Measurements from ENCODE around the gene TMEM272.

The TMEM272 gene

DNA sequence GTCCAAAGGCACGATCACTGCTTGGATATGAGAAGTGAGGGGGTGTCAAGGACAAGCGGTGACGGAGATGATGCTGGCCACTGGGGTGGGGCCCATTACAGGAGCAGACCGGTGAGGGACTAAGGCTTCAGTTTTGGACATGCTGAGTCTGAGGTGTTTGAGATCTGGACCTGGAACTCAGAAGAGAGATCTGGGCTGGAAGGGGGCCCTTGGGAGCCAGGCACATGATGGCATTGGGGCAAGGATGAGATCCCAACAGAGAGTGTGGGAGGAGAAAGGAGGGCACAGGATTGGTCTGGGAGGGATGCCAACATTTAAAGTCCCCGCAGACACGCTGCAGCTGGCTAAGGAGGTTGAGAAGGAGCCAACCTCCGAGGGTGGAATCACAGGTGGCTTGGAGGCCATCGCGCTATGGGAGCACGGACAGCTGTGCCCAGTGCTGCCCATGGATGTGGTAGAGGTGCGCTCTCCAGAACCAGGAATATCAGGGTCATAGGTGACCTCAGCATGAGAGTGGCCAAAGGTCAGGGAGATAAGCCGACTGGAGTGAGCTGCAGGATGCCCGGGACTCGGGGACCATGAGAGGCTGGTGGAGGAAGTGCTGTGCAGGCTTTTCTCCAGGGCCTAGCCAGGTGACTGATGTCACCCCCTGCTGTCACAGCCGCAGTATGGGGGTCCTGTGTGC is 62.8 kb downstream of the TMEM272 start:
- DNase-seq (ENCODE audit: low read depth in 2 of 2, low spot score in 1 of 2) = no peak

DNA sequence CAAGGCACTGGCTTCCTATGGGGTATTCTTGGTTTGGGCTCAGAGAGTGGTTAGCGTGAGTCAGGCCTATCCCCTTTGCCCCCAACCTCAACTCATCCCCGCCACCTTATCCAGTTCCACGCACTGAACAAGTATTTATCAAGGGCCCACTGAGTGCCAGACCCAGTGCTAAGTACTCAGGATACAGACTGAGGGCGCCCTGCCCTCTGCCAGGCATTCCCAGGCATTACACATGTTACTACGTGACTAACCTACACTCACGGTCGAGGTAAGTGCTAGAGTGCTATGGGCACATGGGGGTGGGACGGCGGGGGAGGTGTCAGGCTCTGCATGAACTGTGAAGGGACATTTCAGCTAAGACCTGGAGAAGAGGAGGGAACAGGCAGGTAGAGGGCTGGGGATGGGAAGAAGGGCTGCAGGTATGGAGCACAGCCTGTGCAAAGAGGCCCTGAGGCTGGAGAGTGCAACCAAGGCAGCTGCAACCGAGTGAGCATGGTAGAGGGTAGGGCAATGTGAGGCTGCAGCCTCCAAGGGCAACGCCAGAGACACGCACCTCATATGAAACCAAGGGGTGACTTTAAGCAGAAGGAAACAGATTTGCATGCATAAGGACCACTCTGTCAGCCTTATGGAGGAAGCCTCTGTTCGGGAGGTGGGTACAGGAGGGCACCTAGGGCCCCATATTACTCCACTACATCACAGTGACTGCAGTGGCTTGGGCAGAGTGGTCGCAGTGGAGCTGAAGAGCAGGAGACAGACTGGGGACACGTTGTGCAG is 63.5 kb downstream of the TMEM272 start:
- no peak for DNase-seq (ENCODE audit: low read depth in 2 of 2, low spot score in 1 of 2)

GRCh38 chr13:51780099-51780498 is 64.9 kb downstream of the TMEM272 start:
- no peak for DNase-seq (ENCODE audit: low read depth in 2 of 2, low spot score in 1 of 2)

DNA sequence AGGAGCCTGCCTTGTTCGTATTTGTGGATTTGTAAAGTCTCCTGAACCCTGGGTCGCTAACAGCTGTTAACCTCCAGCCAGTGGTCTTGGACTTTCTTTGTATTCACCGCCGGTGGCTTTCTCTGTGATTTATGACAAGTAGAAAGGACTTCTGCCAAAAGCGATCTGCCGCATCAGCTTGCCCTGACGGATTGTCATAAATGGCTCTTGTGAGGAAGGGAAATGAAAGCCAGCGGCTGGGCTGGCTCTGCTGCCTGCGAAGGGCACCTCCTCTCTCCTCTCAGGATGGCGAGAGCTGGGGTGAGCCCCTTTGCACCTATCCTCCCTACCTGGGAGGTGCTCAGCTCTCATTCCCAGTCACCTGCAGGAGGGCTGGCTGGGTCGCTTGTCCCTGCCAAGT is 66.6 kb downstream of the TMEM272 start:
- DNase-seq (ENCODE audit: low read depth in 2 of 2, low spot score in 1 of 2) = no peak

GRCh38 chr13:51777921-51778320 is 67.1 kb downstream of the TMEM272 start:
- DNase-seq (ENCODE audit: low read depth in 2 of 2, low spot score in 1 of 2) = no peak

DNA sequence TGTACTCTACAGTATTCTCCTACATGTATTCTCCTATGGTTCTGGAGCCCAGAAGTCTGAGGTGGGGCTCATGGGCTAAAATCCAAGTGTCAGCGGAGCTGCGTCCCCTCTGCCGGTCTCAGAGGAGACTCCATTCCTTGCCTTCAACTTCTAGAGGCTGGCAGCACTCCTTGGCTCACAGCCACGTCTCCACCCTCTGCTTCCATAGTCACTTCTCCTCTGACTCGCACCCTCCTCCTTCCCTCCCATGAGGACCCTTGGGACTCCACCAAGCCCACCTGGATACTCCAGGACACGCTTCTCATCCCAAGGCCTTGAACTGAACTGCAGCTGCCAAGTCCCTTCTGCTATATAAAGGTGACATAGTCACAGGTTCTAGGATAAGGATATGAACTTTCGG is 68.8 kb downstream of the TMEM272 start:
- DNase-seq (ENCODE audit: low read depth in 2 of 2, low spot score in 1 of 2) = no peak

GRCh38 chr13:51773515-51773914 is 71.5 kb downstream of the TMEM272 start:
- no peak for DNase-seq (ENCODE audit: low read depth in 2 of 2, low spot score in 1 of 2)

DNA sequence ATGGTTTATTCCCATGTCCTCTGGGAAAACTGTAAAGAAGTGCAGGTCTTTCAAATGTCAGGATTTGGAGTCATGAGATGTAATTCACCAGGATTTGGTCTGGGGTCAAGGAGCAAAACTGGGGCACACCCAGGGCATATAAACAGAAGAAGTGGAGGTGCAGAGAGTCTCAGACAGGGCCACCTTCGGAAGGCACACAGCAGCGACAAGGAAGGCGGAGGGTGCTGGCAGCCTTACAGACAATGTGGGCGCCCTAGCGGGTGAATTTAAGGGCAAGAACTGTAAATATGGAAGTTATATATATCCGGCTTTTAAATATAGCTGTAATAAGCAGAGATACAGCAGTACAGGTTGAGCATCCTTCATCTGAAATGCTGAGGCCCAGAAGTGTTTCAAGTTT is 72.2 kb downstream of the TMEM272 start:
- no peak for DNase-seq (ENCODE audit: low read depth in 2 of 2, low spot score in 1 of 2)

DNA sequence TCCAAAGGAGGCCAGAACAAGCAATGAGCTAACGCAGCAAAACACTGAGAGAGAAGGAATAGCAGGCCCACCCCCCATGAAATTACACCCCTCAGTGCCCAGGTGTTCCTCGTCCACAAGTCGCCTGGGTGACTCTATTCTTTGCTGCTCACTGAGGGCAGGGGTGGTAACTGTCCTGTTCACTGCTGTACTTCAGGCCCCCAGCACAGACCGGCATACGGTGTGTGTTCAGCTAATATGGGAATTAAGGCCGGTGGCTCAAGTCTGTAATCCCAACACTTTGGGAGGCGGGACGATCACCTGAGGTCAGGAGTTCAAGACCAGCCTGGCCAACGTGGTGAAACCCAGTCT is 72.9 kb downstream of the TMEM272 start:
- no peak for DNase-seq (ENCODE audit: low read depth in 2 of 2, low spot score in 1 of 2)

DNA sequence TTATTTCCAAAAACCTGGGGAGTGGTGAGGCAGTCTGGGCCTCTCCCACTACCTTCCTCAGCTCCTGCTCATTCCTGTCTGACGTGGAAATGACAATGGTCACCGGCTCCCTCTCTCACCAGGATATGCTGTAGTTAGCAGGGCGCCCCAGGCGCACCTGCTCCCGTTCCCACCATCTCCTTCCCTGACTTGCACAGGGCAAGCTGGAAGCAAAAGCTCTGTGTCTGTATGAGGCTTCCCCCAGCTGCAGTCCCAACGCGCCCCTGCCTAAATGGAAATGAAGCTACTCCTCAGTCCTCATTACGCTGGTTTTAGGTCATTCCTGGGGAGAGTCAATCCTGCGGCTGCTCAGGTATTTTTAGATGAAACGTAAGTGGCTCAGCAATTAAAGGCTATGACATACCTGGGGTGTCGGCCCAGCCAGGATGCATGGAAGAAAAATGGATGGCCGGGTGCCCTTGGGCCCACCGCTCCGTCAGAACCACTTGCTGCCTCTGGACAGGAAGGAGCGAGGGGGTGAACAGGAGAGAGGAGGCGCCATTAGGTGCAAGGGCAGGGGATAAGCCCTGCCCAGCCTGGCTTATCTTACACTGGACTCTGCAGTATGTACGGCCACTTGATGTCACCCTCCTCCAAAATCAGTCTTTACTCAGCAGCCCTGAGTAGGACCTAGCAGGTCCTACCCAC is 73.4 kb downstream of the TMEM272 start:
- DNase-seq (ENCODE audit: low read depth in 2 of 2, low spot score in 1 of 2) = no peak

- DNase-seq (ENCODE audit: low read depth in 2 of 2, low spot score in 1 of 2) = no peak
Observed at GRCh38 chr13:51770681-51771417, 74.1 kb downstream of the TMEM272 start.

DNA sequence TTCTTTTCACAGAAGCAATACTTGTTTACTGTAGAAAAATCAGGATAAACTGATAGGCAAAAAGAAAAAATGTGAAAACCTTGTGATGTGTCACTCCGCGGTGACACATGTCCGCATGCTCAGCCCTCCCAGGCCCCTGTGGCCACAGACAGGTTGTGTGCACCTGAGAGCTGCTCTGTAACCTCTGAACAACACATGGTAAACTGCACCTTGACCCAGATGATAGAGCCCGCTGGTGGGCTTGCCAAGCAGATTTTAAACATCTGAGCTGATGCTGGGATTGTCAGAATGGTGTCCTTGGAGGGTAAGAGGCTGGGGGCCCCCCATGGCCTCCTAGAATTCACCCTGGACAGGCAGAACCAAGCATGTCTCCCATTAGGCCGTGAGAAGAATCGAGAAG is 74.8 kb downstream of the TMEM272 start:
- DNase-seq (ENCODE audit: low read depth in 2 of 2, low spot score in 1 of 2) = no peak

- no peak for DNase-seq (ENCODE audit: low read depth in 2 of 2, low spot score in 1 of 2)
Observed at GRCh38 chr13:51769455-51770127, 75.4 kb downstream of the TMEM272 start.

- no peak for DNase-seq (ENCODE audit: low read depth in 2 of 2, low spot score in 1 of 2)
Observed at GRCh38 chr13:51768976-51769375, 76.0 kb downstream of the TMEM272 start.

DNA sequence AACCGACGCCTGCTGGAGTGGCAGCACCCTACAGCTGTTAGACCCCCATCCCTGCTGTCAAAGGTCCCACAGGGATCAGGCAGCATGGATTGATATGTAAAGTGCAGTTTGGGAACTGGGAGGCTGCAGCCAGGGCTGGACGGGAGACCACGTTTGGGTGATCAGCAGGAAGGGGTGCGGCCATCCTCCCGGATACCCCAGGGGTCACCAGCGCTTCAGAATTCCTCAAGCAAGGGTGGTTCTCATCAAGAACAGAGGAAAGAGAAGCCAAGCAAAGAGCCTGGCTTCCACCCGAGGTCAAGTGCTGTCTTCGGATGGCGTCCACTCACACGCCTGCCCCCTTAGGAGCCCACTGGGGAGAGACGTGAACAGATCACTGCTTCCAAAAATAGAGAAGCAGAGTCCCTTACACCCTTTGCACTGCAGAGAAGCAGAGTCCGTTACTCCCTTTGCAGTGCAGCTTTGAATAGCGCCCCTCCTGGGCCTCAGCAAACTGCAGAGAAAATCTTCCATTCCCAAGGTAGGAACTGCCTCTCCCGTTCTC is 76.5 kb downstream of the TMEM272 start:
- DNase-seq (ENCODE audit: low read depth in 2 of 2, low spot score in 1 of 2) = no peak

DNA sequence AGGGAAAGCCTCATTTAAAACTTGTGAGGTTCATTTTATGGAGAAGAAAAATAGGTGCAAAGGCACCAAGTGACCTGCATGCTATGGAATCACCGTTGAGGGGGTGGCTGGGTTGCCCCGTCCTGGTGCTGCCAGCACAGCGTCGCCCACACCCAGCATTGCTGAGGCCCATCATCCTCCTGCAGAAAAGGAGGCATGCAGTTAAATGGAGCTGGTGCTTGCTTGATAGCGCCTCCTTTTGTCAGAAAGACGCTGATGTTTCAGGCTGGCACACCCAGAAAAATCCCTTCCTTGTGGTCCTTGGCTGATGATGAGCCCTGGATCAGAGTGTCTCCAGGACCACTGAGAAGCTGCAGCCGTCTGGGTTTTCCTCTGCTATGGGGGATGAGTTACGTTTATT is 77.9 kb downstream of the TMEM272 start:
- DNase-seq (ENCODE audit: low read depth in 2 of 2, low spot score in 1 of 2) = no peak

DNA sequence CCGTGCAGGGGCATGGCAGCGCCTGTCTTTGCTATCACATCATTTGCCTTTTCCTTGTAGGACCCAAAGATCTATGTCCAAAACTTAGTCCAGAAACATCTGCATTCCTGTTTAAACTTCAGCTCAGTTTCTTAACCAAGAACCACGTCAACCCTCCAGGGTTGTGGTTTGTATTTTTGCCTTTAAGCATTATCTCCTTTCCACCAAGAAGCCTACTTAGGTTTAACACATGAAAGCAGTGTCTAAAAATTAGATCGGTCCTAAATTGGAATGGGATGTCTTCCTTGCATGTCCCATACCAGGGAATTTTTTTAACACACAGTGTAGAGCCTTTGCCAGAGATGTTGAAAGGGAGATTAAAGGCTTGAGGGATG is 79.8 kb downstream of the TMEM272 start:
- no peak for DNase-seq (ENCODE audit: low read depth in 2 of 2, low spot score in 1 of 2)

DNA sequence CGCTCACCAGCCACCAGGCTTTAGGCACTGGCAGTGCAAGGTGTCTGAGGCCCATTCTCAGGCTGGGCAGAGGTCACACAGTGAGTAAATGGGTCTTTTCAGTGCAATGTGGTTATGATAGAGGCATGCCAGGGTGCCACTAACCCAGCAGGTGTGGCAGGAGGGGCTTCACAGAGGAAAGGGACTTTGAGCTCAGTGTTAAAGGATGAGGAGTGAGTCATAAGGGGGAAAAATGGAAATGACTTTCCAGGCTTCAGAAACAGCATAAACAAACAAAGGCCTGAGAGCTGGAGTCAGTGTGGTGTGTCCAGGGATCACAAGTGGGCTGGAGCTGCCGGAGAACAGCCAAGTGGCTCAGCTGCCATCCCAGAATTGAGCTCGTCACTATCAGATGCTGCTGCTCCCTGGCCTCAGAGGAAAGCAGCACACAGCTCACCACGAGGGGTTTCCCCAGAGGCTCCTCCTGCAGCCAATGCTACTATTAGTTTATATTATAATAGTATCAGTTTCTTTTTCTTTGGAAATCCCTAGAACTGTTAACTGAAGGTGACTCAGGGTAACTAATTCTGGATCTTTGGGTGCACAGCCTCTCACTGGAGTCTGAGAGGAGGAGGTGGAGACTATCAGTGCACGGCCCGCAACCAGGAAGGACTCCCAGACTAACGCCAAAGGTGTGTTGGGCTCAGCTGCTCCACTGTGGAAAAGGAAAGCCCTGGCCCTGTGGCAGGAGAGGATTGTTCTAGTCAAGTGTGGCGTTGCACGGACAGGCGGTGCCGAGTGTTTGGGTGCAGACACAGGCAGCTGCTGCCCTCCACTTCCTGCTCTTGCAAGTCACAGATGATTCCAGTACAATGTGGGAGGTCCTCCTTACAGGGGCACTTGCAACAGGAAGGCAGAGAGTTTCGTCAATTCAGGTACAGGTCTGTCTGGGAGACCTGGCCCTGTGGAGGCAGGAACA is 80.5 kb downstream of the TMEM272 start:
- peak in 1 of 2 donors; percentile 28 for DNase-seq (ENCODE audit: low read depth in 2 of 2, low spot score in 1 of 2)

- DNase-seq (ENCODE audit: low read depth in 2 of 2, low spot score in 1 of 2) = no peak
Observed at GRCh38 chr13:51763486-51763885, 81.5 kb downstream of the TMEM272 start.
